Endothelial cell of umbilical vein (primary cell): ENCODE results near the gene DENND5B. TPM values are rescaled to one million over a fixed set of nuclear protein-coding genes. Genes with fewer than 3 reads are reported as not detected.

Experiments
- BruUV-seq: library from RNA; stranded (reverse); fragments of 400-500 nt; replicated peaks from 2 replicates; lab custom pipeline; 2021; lab: Mats Ljungman, UMichigan
- CTCF ChIA-PET: fragments of 300-600, 350-600 bp; sonication (Branson Sonifier 250); formaldehyde crosslinking; loops from one replicate; lab custom pipeline; 2021; ENCODE audit warnings: antibody characterized with exemption, inconsistent platforms; lab: Charles Lee
- POLR2A ChIA-PET: fragments of 300-600, 350-600 bp; sonication (Branson Sonifier 250); formaldehyde crosslinking; loops from one replicate; lab custom pipeline; 2021; ENCODE audit warnings: antibody characterized with exemption, inconsistent platforms; lab: Charles Lee
- DNase-seq: peaks from one replicate; pipeline ENCODE4 v3.0.0-alpha.2; 2011; ENCODE audit warnings: low read depth, low spot score
- FAIRE-seq: peaks from 2 replicates; lab custom pipeline; 2011; peaks lifted over from hg19 to GRCh38; lab: Jason Lieb, UNC
- H2AFZ ChIP-seq: 2 replicates; pipeline ENCODE4 v1.6.0; 2012; ENCODE audit warnings: low read depth, low read length, control low read depth, inconsistent platforms
- H3K27ac ChIP-seq: 2 replicates; pipeline ENCODE4 v1.5.1; 2011; ENCODE audit warnings: low read depth, mild to moderate bottlenecking, control low read depth, low read length, moderate library complexity; ENCODE audit not compliant: insufficient read depth
- H3K27me3 ChIP-seq, 2 experiments: 2 replicates each; pipeline versions ENCODE4 v1.6.0 to v1.6.1; 2011; ENCODE audit warnings: low read length in 2 of 2, mixed read lengths in 1 of 2; ENCODE audit not compliant: control insufficient read depth in 2 of 2, insufficient read depth in 2 of 2
- H3K36me3 ChIP-seq, 2 experiments: 2 replicates in 1 of 2; 3 replicates in 1 of 2; pipeline ENCODE4 v1.5.1; 2011; ENCODE audit warnings: low read length in 2 of 2, mild to moderate bottlenecking in 1 of 2, moderate library complexity in 1 of 2; ENCODE audit not compliant: control insufficient read depth in 2 of 2, insufficient read depth in 2 of 2; ENCODE audit errors: extremely low read depth in 1 of 2
- H3K4me1 ChIP-seq: 3 replicates; pipeline ENCODE4 v1.5.1; 2011; ENCODE audit warnings: mild to moderate bottlenecking, low read length; ENCODE audit not compliant: control insufficient read depth, insufficient read depth; ENCODE audit errors: extremely low read depth
- H3K4me2 ChIP-seq: 2 replicates; pipeline ENCODE4 v1.6.1; 2011; ENCODE audit warnings: low read length, control low read depth, mixed read lengths; ENCODE audit not compliant: insufficient read depth
- H3K4me3 ChIP-seq, 3 experiments: fragments of 200-600 bp in 1 of 3; sonication (generic), shearing (Covaris generic) in 1 of 3; replicated peaks in 1 of 3; 2 replicates each; pipeline ENCODE4 v1.5.1; 2011 to 2016; ENCODE audit warnings: control low read depth in 3 of 3, low read length in 3 of 3, mild to moderate bottlenecking in 2 of 3, inconsistent platforms in 1 of 3, low read depth in 1 of 3, moderate library complexity in 1 of 3; ENCODE audit not compliant: insufficient read depth in 1 of 3
- H3K79me2 ChIP-seq: 2 replicates; pipeline ENCODE4 v1.6.0; 2012; ENCODE audit warnings: low read length, inconsistent platforms; ENCODE audit not compliant: control insufficient read depth, insufficient read depth
- H3K9ac ChIP-seq: replicated peaks from 2 replicates; pipeline ENCODE3; 2011; ENCODE audit warnings: low read length, control low read depth; ENCODE audit not compliant: insufficient read depth; ENCODE audit errors: extremely low read depth
- H3K9me1 ChIP-seq: replicated peaks from 3 replicates; pipeline ENCODE4 v1.6.0; 2011; ENCODE audit warnings: mild to moderate bottlenecking, low read length; ENCODE audit not compliant: control insufficient read depth, insufficient read depth; ENCODE audit errors: extremely low read depth
- H3K9me3 ChIP-seq: replicated peaks from 2 replicates; pipeline ENCODE4 v1.5.1; 2012; ENCODE audit warnings: low read length, inconsistent platforms; ENCODE audit not compliant: control insufficient read depth, insufficient read depth
- H4K20me1 ChIP-seq: replicated peaks from 2 replicates; pipeline ENCODE3; 2011; ENCODE audit warnings: mild to moderate bottlenecking, low read length; ENCODE audit not compliant: control insufficient read depth, insufficient read depth; ENCODE audit errors: extremely low read depth
- EZH2 ChIP-seq: IDR thresholded peaks from 2 replicates; pipeline ENCODE4 v1.6.1; 2012; ENCODE audit warnings: borderline replicate concordance, low read depth, mild to moderate bottlenecking, moderate library complexity, low read length, inconsistent platforms; ENCODE audit not compliant: severe bottlenecking
- JUN ChIP-seq: IDR thresholded peaks from 2 replicates; pipeline ENCODE4 v1.6.1; 2011; ENCODE audit warnings: borderline replicate concordance, low read depth; ENCODE audit not compliant: insufficient read length, insufficient read depth
- MYC ChIP-seq: IDR thresholded peaks from one replicate; pipeline ENCODE4 v1.6.1; 2011; ENCODE audit warnings: mild to moderate bottlenecking, low read depth, low read length
- POLR2AphosphoS5 ChIP-seq: IDR thresholded peaks from 2 replicates; pipeline ENCODE4 v1.6.1; 2012; ENCODE audit warnings: low read depth, mild to moderate bottlenecking, control low read depth, low read length, moderate library complexity; ENCODE audit not compliant: insufficient read depth
- dilution Hi-C: fragments of 300-500 bp; cut with MboI; formaldehyde crosslinking; loops from one replicate; pipeline ENCODE4 v1.15.0; 2019; ENCODE audit warnings: low sequenced_read_pairs; ENCODE audit not compliant: extremely low pct_ligation_motif_present
- intact Hi-C: fragments of 100-400 bp; cut with micrococcal nuclease; formaldehyde crosslinking; loops from one replicate; pipeline ENCODE4 v1.10.0; 2022
- polyA plus RNA-seq, 4 experiments: library from polyadenylated mRNA; depleted of rRNA in 3 of 4; stranded (reverse) in 3 of 4; unstranded in 1 of 4; fragments of >200 nt; gene quantifications; 2 replicates each; pipeline versions ENCODE4 v1.2.1 to v1.2.3, GENCODE V29; 2011 to 2012; ENCODE audit warnings: missing spikeins in 1 of 4
- total RNA-seq: library from RNA; stranded (reverse); gene quantifications from 2 replicates; pipeline ENCODE4 v1.2.3, GENCODE V29; 2021
- TF ChIP-seq, protein P1 (sequence below), 2 donors: IDR thresholded peaks; 1 replicate in 1 of 2; 2 replicates in 1 of 2; pipeline ENCODE4 v1.5.1; 2011; ENCODE audit warnings: low read length in 2 of 2, mild to moderate bottlenecking in 2 of 2, moderate library complexity in 2 of 2, control low read depth in 1 of 2, inconsistent platforms in 1 of 2, low read depth in 1 of 2; ENCODE audit not compliant: insufficient read depth in 1 of 2; ENCODE audit errors: extremely low read depth in 1 of 2

The DENND5B gene
- total and polyA plus RNA-seq, 2 donors (not counting 3 experiments of a cell fraction or from before 2014, with no cell fraction given) = 10.3 to 18.3 TPM

DNA sequence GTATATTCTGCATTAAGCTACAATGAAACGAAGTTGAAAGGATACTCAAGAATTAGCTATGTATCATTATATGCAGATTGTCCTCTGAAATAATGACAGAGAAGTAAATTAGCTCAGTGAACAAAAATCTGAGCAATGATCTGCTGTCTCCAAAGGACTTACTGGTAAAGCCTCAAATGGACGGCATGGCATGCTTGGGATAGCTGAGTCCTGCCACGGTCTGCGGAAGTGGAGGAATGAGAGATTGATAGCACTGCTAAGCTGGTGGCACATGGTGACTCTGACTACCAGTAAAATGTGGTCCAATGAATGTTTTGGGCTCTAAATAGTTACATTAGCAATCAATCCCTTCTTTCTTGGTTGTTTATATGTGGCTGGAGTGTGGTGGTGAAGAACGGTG, 3.7 kb upstream of the DENND5B start:
- no peaks in the 10 kb centered on the region for H3K9me1 ChIP-seq
- intact Hi-C loops = loop anchor here (5.0 kb wide), 1 partner anchor 272 kb away; no protein-coding TSS in a partner anchor
- TF ChIP-seq MYC (no peak), EZH2 (no peak), POLR2AphosphoS5 (no peak), JUN (no peak)
- TF ChIP-seq, protein P1, sequence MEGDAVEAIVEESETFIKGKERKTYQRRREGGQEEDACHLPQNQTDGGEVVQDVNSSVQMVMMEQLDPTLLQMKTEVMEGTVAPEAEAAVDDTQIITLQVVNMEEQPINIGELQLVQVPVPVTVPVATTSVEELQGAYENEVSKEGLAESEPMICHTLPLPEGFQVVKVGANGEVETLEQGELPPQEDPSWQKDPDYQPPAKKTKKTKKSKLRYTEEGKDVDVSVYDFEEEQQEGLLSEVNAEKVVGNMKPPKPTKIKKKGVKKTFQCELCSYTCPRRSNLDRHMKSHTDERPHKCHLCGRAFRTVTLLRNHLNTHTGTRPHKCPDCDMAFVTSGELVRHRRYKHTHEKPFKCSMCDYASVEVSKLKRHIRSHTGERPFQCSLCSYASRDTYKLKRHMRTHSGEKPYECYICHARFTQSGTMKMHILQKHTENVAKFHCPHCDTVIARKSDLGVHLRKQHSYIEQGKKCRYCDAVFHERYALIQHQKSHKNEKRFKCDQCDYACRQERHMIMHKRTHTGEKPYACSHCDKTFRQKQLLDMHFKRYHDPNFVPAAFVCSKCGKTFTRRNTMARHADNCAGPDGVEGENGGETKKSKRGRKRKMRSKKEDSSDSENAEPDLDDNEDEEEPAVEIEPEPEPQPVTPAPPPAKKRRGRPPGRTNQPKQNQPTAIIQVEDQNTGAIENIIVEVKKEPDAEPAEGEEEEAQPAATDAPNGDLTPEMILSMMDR (IDR thresholded peaks at IDR 0.05; ENCODE audit: extremely low read depth in 1 of 2, insufficient read depth in 1 of 2, low read depth in 1 of 2, low read length in 2 of 2) = no peak
- dilution Hi-C loops = no loop called here
- no peak overlapping the region for H2AFZ ChIP-seq
- no peaks in the 10 kb centered on the region for H3K9me3 ChIP-seq
- peaks cover 8% of the 10 kb centered on the region for H3K4me1 ChIP-seq
- no peak overlapping the region for H3K27ac ChIP-seq
- no peak overlapping the region for H3K4me3 ChIP-seq
- no TSS peak for BruUV-seq
- DNase-seq = no peak
- no peaks in the 10 kb centered on the region for H4K20me1 ChIP-seq
- CTCF ChIA-PET = interaction anchor here (0.6 to 1.6 kb wide), 5 partner anchors 9 to 71 kb away, joined by 3 read pairs; no protein-coding TSS in a partner anchor
- H3K36me3 ChIP-seq = no peaks in the 10 kb centered on the region
- no peaks in the 10 kb centered on the region for H3K79me2 ChIP-seq
- POLR2A ChIA-PET = interaction anchor here (0.6 kb wide), 1 partner anchor 141 kb away, joined by 3 read pairs; no protein-coding TSS in a partner anchor
- no peak overlapping the region for H3K9ac ChIP-seq
- no peak overlapping the region for H3K4me2 ChIP-seq
- H3K27me3 ChIP-seq = peaks cover 0 to 2% of the 10 kb centered on the region in 2 experiments
- FAIRE-seq = no peak
